HG03457 (cell line): ENCODE data around the gene MND1.

Experiments used
- ATAC-seq: cut with Tn5 transposase; IDR thresholded peaks from one replicate; pipeline ENCODE4 v1.9.1; 2021; ENCODE audit warnings: moderate number of reproducible peaks; ENCODE audit not compliant: unreplicated experiment

MND1 gene, protein sequence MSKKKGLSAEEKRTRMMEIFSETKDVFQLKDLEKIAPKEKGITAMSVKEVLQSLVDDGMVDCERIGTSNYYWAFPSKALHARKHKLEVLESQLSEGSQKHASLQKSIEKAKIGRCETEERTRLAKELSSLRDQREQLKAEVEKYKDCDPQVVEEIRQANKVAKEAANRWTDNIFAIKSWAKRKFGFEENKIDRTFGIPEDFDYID

DNA sequence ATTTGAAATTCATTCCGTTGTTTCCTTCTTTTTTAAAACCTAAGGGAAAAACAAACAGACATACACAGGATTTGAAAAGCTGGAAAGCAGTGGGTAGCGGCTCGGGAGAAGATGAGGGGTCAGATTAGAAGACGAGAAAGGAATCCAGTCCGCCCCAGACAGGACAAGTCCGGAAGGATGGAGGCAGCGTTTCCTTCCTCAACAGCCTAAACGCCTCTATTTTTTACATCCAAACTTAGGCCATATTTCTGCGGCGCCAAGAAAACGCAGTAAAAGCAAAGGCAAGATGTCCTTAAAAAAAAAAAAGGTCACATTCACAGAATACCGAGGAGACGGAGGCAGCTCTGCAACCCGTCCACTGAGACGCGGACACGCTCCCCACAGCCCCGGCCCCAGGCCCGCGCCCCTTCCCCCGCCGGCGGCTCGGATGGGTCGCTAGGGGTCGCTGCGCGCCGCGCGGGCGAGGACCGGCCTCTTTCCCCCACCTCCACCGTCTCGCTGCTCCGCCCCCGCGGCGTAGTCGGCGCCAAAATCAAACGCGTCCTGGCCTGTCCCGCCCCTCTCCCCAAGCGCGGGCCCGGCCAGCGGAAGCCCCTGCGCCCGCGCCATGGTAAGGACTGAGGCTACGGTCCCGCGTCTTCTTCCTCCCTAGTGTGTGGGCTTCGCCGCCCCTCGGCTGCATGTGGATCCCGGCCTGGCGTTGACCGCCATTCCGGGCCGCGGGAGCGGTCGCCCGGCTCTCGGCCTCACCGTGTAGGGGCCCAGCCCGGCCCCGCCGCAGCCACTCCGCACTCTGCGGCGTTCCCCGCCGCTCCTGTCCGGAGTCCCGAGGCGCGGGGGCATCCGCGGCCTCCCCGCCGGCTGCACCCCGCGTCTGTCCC lies at the start of gene MND1:
Gene MND1, plus strand, starts transcription at position 558 of the 881 bp plus-strand sequence. Its CDS starts 50 bp downstream, at position 608.
- peak; percentile 76 for ATAC-seq

DNA sequence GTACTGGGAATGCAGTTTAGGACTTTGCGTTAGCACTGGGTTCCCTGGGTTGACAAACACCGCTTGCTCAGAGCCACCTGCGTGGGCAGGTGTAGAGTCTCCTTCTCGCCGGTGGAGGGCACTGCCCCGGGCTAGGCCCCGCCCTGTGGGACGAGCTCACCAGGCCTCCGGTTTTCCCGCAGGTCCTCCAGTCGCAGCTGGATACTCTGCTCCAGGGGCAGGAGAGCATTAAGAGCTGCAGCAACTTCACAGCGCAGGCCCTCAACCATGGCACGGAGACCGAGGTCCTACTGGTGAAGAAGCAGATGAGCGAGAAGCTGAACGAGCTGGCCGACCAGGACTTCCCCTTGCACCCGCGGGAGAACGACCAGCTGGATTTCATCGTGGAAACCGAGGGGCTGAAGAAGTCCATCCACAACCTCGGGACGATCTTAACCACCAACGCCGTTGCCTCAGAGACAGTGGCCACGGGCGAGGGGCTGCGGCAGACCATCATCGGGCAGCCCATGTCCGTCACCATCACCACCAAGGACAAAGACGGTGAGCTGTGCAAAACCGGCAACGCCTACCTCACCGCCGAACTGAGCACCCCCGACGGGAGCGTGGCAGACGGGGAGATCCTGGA lies 49.2 kb upstream of the MND1 start:
- no peak for ATAC-seq

DNA sequence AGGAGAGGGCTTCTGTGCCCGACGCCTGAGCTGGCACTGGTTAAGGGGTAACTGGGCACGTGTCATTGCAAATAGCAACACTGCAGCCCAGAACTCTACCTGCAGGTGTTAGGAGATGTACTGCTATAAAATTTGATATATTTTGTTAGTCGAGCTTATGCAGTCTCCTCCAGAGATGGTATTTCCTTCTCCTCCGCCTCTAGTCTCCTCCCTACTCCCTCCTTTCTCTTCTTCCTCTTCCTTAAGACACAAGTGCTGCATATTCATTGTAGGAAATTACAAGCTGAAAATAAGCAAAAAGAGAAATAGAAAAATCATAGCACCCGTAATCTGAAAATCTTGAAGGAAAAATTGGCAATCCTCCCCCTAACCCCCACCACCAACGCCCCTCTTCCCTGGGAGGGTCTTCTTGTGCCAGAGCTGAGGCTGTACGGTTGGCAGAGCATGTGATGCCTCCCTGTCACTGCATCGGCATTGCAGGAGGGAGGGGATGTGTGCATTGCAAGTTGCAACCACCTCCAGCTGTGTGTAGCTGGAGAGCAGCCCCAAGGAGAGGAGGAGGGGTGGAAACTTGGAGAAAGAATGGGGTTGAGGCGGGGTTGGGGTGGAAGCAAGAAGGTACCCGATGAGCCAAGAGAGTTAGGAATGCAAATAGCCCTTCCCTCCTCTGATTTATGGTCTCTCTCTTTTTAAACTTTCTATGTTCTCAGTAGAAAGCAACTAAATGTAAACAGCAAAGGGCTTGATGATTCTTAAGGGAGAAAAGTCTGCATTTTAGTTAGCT lies 48.3 kb upstream of the MND1 start:
- ATAC-seq, result no peak

DNA sequence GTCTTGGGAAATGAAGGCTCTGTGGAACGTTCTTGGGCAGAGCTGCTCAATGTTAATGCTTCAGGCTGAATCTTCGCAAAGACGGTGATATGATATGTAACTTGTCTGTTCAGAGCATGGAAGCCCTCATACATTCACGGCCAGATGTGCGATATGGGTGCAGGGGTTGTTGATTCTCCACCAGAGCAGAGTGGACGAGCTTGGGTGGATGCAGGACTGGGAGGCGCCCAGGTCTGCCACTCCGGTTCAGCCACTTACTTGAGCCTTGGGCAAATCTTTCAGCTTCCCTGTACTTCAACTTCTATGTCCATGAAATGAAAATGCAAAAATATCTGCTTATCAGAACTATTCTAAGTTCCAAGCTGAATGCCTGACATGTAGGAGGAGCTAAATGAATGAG lies 47.4 kb upstream of the MND1 start:
- no peak for ATAC-seq

DNA sequence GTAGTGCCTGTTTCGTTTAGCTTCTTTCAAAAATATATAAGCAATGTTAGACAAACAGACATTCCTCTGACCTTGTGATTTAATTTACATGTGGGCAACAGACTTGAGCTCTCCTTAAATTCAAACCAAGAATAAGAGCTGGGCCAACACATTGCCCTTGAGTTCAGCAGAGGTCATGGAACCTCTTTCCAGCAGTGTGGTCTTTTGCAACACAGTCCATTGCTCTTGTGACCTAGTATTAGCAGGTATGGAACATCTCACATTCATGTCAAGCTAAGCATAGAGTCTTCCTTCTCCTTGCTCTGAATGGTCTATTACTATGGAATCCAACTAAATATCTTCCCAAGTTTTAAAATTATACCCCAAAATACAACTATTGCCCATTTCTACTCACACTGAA lies 33.7 kb upstream of the MND1 start:
- no peak for ATAC-seq

DNA sequence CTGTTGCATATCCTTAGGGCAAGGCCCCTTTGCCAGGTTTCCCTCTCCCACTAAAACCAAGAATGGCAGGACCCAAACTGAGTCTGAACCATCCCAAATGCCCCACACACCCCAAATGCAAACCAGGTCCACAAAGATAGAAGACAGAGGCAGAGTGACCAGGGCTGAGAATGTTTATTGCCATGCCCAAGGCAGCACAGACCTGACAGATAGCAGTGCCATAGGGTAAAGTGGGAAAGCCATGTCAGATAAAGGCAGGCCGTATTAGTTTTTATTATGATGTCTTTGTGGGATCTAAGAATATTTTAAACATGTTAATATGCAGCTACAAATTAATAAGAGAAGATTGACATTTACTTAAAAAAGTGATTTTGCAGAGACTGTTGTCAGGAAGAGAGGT lies 29.6 kb upstream of the MND1 start:
- no peak for ATAC-seq

DNA sequence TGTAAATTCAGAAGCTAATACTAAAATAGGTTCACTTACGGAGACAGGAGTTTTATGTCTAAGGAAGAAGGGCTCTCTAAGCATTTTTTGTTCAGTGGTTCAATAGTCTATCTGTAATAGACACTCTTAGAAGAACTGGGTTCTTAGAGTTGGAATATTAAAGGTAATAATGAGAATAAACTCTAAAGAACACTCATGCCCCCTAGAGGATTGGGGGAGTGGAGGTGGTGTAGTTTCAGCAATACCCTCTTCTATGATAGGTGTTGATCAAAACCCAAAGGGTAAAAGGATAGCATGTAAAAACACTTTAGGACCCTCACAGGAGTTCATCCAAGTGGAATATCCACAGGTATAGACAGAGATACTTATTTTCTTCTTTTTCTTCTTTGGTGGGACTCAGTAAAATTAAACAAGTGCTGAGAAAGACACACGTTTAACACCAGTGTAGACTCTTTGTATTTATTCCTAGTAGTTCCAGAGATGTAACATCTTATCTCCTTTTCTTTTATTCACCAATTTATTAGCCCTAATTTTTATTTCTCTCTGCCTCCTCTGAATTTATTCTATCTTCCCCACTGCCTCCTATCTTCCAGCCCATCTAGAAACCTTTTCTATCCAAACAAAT lies 25.7 kb upstream of the MND1 start:
- ATAC-seq, result no peak

DNA sequence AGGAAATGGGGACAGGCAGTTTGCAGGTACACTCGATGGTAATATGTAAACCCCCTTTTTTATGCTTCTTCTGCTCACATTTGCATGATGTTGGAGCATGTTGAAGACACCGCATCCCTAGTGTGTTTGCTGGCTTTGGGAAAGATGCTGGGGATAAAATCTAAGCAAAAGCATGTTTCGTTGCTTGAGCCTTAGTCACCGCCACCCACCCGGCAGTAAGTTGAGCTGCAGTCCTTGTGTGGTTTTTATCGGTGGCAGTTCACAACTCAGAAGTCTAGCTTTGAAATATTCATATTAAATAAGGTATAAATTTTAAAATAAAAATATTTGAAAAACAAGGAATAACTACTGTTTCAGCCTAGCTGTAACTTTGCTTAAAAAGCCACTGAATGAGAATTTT lies 21.7 kb upstream of the MND1 start:
- no peak for ATAC-seq

DNA sequence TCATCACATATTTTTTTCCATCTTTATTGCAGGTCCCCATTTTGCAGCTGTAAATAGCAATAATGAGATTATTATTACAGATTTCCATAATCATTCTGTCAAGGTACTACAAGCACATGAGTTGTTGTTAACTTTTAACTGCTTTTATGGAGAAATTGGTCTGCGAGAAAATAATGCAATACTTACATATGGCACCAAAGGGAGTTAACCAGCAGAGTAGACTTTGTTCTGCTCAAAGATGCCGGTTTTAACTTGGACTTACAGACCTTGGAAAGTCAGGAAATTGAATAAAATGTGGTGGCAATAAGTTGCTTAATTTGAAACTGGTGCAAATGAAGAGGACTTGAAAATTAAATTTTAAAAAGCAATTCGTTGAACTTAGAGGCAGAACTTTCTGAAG lies 20.4 kb upstream of the MND1 start:
- no peak for ATAC-seq

DNA sequence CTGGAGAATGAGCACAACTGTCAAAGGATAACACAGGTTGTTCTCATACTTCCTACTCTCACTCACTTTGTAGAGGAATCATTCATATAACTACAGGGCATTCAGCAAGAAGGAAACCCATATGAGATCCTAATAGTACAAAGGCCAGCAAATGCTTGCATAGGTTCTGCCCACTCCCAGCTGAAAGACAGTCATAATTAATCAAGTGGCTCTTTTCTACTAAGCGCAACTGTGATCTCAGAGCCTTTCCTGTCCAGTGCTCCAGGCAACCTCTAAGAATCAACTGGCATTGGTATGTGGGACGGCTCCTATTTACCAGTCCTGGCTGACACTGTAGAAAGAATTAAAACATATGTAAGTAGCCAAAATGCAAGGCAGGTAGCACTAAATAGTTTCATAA lies 18.9 kb upstream of the MND1 start:
- no peak for ATAC-seq

DNA sequence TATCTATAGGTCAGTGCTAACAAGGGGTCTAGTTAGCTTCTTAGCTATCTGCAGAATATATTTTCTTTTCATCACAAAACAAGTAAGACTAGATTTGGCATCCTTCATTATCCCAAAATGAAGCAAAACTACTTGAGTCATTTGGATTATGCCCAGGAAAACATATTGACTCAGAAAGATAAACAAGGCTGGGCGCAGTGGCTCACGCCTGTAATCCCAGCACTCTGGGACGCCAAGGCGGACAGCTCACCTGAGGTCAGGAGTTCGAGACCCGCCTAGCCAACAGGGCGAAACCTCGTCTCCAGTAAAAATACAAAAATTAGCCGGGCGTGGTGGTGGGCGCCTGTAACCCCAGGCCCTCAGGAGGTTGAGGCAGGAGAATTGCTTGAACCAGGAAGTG lies 18.0 kb upstream of the MND1 start:
- no peak for ATAC-seq

DNA sequence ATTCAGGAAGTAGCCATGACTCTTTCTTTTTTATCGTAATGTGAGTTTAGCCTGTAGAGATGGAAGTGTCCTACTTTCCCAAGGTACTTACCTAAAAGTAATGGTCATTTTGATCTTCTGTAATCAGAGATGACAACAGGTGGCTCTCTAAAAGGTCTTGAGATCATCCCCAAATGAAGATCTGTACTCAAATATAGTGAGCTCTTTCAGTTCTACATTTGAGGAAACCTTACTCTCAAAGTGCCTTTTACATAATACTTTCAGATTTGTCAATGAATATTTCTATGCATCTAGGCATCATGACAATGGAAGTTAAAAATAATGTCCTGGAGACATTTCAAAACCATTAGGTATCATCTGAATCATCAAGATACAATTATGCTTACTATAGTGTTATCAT lies 17.2 kb upstream of the MND1 start:
- no peak for ATAC-seq

DNA sequence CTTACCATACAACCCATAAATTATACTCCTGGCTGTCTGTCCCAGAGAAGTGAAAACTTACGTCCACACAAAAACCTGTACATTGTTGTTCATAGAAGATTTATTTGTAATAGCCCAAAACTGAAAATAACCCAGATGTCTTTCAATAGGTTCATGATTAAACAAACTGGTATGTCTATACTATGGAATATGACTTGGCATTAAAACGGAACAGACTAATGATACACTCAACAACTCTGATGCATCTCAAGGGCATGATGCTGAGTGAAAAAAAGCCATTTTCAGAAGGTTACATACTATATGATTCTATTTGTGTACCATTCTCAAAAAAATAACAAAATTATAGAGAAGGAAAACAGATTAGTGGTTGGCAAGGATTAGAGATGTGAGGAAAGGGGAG lies 11.6 kb upstream of the MND1 start:
- ATAC-seq, result no peak

DNA sequence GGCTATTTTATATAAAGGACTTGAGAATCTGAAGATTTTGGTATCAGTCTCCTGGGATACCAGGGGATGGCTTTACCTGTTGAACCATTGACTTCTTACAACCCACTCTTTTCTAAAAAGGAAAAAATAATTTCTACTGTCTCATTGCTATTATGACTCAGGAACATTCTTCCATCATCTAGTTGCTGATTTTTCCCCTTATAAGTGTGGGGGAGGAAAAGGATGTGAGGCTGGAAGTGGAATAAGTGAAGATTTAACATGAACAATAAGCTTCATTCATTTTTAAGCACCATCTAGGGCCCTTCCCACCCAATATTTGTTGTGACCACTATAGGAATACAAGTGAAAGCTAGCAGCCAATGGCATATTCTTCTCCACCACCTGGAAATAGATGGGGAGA lies 10.6 kb upstream of the MND1 start:
- no peak for ATAC-seq

DNA sequence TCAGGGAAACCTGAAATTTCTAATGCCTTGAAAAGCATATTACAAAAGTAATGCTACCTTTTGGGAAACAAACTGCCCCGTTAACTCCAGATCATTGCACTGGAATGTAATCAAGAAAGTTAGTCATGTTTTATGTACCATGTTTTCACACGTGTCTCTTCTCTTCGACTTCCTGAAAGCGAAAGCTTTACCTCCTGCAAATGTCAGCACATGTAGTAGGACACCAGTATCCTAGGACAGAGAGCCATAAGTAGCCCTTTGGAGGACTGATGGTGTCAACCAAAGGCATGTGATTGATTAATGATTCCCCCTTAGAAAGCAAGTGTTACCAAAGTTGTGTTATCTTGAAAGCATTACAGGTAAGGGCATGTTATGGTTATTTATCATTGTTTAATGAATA lies 8.8 kb upstream of the MND1 start:
- no peak for ATAC-seq

DNA sequence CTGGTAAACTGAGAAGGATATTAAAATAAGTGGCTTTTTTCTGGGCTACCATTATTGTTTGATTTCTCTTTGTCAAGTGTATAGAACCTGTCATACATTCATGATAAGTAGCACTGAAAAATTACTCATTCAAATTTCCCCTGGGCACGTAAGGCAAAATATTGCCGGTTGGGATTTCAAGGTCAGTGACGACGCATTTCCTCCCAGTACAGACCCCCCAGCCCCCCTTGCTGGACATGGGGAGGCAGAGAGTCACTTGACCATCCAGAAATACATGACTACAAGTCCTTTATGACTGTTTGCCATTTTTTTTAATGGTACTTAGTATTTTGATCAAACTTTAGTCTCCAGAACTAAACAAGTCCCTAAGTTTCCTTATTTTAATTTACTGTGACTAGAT lies 6.8 kb upstream of the MND1 start:
- no peak for ATAC-seq

DNA sequence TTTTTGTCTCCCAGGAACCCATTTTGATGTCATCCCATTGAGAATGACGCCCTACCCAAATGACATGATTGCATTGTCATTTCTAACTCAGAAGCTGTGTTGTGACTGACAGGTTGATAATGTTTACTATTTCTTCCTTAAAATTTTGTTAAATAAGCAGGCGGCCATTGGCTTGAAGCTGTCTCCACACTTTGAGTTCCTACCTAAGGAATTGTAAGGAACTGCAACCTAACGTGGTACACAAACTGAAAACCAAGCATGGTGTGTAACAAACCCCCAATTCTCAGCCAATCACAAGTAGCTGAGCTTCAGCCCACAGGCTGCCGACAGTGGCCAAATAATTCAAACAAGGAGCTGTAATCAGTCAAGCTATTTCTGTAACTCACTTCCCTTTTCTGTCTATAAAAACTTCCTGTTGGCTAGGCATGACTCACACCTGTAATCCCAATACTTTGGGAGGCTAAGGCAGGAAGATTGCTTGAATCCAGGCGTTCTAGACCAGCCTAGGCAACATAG lies 2.9 kb upstream of the MND1 start:
- no peak for ATAC-seq

DNA sequence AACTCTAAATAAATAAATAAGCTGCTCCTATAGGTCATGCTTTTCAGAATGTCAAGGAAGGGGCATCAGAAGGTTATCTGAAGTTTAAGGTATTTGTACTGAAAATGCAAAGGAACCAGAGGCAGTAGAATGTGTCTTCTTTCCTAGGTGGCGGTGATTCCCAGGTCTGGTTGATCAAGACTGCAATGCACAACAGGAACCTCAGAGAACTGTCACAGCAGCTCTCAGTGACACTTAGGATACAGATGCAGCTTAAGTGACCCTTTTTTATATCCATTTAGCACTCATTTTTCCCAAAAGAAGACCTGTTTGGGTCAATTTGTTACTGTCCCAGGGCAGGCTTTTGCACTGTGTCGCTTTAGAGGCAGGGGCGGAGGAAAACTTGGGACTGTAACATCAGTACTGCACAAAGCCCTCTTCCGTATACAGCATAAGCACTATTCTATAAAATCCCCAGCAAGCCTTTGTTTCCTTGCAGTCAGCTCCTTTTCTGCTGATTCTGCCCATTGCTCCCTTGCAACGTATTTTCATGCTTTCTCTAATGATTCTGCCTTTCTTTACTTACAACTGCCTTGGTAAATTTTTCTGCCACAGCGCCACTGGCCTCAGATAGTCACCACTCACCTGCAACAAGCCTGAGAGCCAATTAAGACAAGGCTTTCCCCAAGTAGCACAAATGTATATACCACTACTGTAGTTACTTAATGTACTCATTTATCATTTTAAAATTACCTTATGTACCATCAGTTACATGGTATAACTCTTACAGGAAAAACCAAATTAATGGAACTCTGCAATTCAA lies 1.5 kb upstream of the MND1 start:
- ATAC-seq, result no peak

DNA sequence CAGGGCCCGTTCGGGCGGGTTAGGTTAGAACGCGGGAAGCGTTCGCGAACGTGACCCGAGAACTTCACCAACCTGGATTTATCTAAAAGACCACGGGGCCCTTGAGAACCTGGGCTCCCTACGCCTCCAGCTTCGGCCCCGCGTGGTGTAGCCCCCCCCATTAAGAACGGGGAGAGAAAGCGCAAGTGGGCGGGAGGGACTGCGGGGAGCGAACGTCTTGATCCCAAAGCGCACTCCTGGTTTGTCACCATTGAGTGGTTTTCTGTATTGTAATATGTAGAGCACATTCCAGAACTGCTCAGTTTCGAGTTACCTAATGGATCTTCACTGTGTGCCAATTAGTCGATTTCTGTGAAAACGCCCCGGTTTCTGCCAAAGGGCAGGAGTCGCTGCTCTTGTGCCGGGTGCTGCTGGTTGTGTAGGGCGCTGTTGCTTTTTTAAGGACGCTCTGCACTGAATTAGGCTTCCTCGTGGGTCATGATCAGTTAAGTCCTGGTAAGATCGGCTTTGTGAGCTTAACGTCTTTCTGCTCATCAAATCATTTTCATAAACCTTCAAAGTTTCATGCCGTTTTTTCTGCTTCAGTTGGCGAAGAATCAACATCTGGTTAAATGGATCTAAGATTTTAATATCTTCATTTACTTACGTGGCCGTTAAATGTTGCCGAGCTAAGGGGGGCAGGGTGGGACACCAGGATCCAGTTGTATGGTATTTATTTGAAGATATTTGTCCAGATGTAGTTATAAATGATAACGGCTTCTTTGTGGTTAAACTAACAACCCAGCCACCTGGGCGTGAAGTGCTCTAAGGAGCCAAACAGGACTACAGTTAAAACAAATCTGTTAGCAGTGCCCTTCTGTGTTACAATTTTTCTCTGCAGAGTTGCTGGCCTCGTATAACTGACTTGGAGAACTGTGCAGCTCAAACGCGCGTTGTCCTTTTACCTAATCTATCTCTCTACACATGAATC lies 809 bp downstream of the MND1 start:
- ATAC-seq, result peak; percentile 33
